Liver (tissue), 3 donors: Measurements from ENCODE around the gene RAD51B.

ENCODE experiments used
- CTCF ChIP-seq: fragments of 150-350 bp; IDR thresholded peaks from 2 replicates; pipeline ENCODE4 v1.5.1; 2017; ENCODE audit warnings: improper control_type of control experiment, low read depth, low read length; ENCODE audit not compliant: missing input control
- EGR1 ChIP-seq, 2 donors: IDR thresholded peaks; 2 replicates each; pipeline ENCODE4 v1.6.1; 2016 to 2018; ENCODE audit warnings: antibody characterized with exemption in 2 of 2, low read depth in 2 of 2
- GABPA ChIP-seq, 2 donors: IDR thresholded peaks in 1 of 2; conservative IDR thresholded peaks in 1 of 2; 2 replicates each; pipeline ENCODE4 v1.6.1; 2016; ENCODE audit warnings: antibody characterized with exemption in 2 of 2, mild to moderate bottlenecking in 1 of 2, moderate library complexity in 1 of 2
- JUND ChIP-seq, 2 donors: IDR thresholded peaks; 2 replicates each; pipeline ENCODE4 v1.6.1; 2016; ENCODE audit warnings: antibody characterized with exemption in 2 of 2
- REST ChIP-seq: IDR thresholded peaks from 2 replicates; pipeline ENCODE4 v1.6.1; 2016; ENCODE audit warnings: antibody characterized with exemption, mild to moderate bottlenecking
- donor health status: healthy.
- donor health status: healthy.

- TF ChIP-seq JUND (IDR thresholded peaks at IDR 0.05), result no peak
- TF ChIP-seq EGR1 (IDR thresholded peaks at IDR 0.05; ENCODE audit: low read depth in 2 of 2), result no peak
- TF ChIP-seq CTCF, result no peak
- no peak for TF ChIP-seq REST
- no peak for TF ChIP-seq GABPA (IDR thresholded peaks at IDR 0.05 in 1 of 2, conservative IDR thresholded peaks at IDR 0.05 in 1 of 2)
These were observed 434.4 kb downstream of the RAD51B start for GRCh38 chr14:68253878-68254528.
